ENCODE results near the gene PHC2. TPM values are rescaled to one million over a fixed set of nuclear protein-coding genes. Genes with fewer than 3 reads are reported as not detected.
A peak's percentile ranks its signal among the peaks of the same experiment; 100 is the strongest.

PHC2 gene
- polyA plus RNA-seq, 3 donors from 2014 or later: 16.1 to 28.7 (median 27.4) TPM

DNA sequence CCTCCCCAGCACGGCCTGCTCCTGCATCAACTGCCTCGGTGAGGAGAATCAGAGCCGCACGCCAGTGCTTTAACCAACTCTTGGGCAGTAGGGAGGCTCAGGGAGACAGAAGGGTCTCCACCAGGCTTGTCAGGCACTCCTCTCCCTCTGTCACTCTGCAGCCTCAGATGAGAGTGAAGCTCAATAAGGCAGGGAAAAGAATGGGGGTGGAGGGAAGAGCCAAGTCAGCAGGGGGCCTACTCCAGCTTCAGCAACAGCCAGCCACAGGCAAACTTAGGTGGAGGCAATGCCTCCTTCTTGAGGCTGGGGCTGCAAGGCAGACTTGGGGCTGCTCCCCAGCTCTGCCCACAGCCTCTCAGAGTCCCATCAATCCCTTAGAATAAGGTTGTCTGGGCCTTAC is 58.2 kb downstream of the PHC2 start:
- Mint-ChIP-seq H3K9me3 (no peaks in the 10 kb centered on the region), H3K27ac (no peak overlapping the region), H3K4me3 (no peak overlapping the region), H3K27me3 (ENCODE audit: low read depth in 3 of 3) (peaks cover 0 to 4% (median 2%) of the 10 kb centered on the region in 3 donors), H3K36me3 (no peaks in the 10 kb centered on the region), H3K4me1 (peaks cover 0 to 6% of the 10 kb centered on the region in 2 donors)
- DNase-seq: no peak

DNA sequence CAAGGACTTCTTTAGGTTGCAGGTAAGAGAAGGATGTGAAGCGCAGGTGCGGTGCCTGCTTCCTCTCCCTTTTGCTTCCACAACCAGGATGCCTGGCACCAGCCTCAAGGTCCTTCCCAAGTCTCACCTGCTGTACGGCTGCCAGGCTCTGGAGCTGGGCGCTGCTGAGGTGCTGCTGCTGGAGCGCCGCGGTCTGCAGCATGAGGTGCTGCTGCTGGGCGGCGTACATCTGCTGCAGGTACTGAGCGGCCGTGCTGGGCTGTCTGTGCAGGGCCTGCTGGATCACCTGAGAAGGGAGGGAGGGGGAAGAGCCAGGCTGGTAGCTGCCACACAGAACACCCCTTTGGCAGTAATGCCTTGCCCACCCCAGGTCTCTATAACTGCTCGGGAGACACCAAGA is 58.7 kb downstream of the PHC2 start:
- H3K9me3 Mint-ChIP-seq: no peaks in the 10 kb centered on the region
- peaks cover 0 to 5% of the 10 kb centered on the region in 2 donors for H3K4me1 Mint-ChIP-seq
- no peak overlapping the region for H3K4me3 Mint-ChIP-seq
- DNase-seq: no peak
- H3K27me3 Mint-ChIP-seq (ENCODE audit: low read depth in 3 of 3): peaks cover 0 to 4% (median 2%) of the 10 kb centered on the region in 3 donors
- no peaks in the 10 kb centered on the region for H3K36me3 Mint-ChIP-seq
- no peak overlapping the region for H3K27ac Mint-ChIP-seq

DNA sequence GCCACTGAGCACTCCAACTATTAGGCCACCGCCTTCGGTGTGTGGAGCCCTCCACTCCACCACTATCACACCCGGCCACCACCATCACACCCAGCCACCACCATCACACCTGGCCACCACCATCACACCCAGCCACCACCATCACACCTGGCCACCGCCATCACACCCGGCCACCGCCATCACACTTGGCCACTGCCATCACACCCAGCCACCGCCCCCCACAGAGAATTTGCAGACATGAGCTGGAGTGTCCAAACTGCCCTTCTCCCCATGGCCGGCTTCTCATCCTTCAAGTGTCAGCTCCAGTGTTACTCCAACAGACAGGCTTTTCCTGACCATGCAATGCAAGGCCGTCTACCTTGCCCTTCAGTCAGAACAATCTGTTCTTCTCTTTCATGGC is 59.6 kb downstream of the PHC2 start:
- Mint-ChIP-seq H3K4me3 (no peak overlapping the region), H3K27ac (peak overlapping the region in 1 of 6 donors; percentile 12), H3K27me3 (ENCODE audit: low read depth in 3 of 3) (peaks cover 0 to 4% (median 2%) of the 10 kb centered on the region in 3 donors), H3K36me3 (no peaks in the 10 kb centered on the region), H3K4me1 (no peaks in the 10 kb centered on the region), H3K9me3 (no peaks in the 10 kb centered on the region)
- no peak for DNase-seq

DNA sequence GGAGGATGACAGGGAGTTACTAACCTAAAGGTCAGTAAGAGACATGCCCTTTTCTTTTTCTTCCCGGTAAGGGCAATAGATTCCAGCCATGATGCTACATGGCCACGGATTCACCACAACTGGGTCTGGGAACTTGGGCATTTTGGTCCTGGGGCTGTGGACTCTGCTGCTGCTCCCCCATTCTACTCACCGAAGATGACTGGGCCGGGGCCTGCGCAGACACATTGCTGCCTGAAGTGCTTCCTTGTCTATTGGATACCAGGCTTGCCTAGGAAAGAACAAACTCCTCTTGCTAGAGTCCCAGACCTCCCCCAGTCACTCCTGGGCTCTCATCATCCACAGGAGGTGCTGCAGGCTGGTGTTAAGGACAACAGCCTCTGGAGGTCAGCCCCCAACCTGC is 60.1 kb downstream of the PHC2 start:
- Mint-ChIP-seq H3K4me1 (no peaks in the 10 kb centered on the region), H3K36me3 (no peaks in the 10 kb centered on the region), H3K27ac (no peak overlapping the region), H3K27me3 (ENCODE audit: low read depth in 3 of 3) (peaks cover 0 to 4% (median 2%) of the 10 kb centered on the region in 3 donors), H3K9me3 (no peaks in the 10 kb centered on the region), H3K4me3 (no peak overlapping the region)
- no peak for DNase-seq

DNA sequence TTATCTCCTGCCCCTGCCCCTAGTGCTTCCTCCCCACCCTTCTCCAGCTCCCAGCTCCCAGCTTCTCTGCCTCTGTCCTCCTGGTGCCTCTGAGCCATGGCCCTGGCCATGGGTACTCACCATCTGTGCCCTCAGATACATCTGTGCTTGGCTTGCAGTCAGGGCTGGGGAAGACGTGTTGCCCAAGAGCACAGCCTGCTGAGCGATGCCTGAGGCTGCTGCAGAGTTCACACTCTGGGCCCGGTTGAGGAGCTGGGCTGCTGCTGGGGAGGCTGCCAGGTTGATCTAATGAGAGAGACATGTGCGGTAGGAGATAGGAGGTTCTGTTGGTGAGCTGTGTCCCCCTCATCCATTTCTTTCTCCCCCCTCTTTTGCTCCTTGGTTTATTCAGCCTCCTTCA is 60.6 kb downstream of the PHC2 start:
- DNase-seq: no peak
- Mint-ChIP-seq H3K36me3 (no peaks in the 10 kb centered on the region), H3K27me3 (ENCODE audit: low read depth in 3 of 3) (peaks cover 0 to 4% (median under 1%) of the 10 kb centered on the region in 3 donors), H3K4me1 (no peaks in the 10 kb centered on the region), H3K27ac (no peak overlapping the region), H3K9me3 (no peaks in the 10 kb centered on the region), H3K4me3 (no peak overlapping the region)

DNA sequence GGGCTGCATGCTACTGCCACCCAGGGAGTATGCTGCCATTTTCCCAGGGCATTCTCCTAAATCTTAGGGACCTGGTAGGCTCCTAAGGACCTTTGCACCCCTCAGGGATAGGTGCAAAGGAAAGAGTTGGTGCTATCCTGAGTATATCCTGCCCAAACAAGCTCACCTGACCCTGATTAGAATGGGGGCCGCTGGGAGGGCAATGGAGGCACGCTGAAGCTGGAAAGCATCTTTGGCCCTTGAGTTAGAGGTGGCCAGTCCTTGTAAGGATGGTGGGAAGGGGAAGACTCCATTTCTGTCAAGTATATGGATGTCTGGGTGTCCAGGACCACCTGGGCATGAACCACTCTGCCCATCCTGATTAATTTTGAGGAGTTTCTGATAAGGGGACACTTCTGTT is 61.1 kb downstream of the PHC2 start:
- H3K36me3 Mint-ChIP-seq: no peaks in the 10 kb centered on the region
- no peak overlapping the region for H3K27ac Mint-ChIP-seq
- DNase-seq: no peak
- no peaks in the 10 kb centered on the region for H3K4me1 Mint-ChIP-seq
- peaks cover 0 to 4% (median 0%) of the 10 kb centered on the region in 3 donors for H3K27me3 Mint-ChIP-seq (ENCODE audit: low read depth in 3 of 3)
- H3K4me3 Mint-ChIP-seq: no peak overlapping the region
- H3K9me3 Mint-ChIP-seq: no peaks in the 10 kb centered on the region

DNA sequence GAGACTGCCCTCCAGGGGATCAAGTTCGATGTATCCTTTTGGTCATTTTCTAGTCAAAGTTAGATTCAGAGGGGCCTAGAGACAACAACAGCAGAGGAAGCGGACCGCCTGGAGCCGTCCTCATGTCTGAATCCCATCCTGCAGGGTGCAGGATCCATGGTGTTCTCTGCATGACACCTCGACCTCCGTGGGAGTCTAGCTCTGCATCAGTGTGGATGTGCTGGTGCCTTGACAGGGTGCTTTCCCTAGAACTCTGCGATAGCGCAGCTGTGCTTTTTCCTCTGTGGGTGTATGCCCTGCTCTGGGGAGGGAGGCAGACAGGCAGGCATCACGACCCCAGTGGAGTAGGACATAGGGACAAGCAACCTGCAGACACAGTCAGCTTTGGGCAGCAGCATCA is 61.8 kb downstream of the PHC2 start:
- Mint-ChIP-seq H3K27me3 (ENCODE audit: low read depth in 3 of 3) (peaks cover 0 to 4% (median 0%) of the 10 kb centered on the region in 3 donors), H3K27ac (no peak overlapping the region), H3K4me3 (no peak overlapping the region), H3K36me3 (no peaks in the 10 kb centered on the region), H3K4me1 (no peaks in the 10 kb centered on the region), H3K9me3 (no peaks in the 10 kb centered on the region)
- DNase-seq: no peak

DNA sequence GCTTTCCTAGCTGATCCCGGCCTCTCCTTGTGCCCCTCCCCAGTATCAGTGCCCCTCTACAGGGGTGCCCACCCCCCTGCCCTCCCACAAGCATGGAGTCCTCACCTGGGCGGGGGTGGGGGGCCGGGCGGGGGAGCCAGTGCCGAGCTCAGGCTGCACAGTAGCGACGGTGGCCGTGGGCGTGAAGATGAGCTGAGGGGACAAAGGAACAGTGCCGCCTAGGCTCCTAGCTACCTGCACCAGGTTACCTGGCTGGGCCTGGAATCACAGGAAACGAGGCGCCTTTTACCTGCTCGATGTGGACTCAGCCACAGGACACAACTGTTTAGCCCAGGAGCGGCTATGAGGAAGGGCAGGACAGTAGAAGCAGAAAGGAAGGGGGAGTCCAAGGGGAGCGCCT is 62.5 kb downstream of the PHC2 start:
- no peaks in the 10 kb centered on the region for H3K4me1 Mint-ChIP-seq
- H3K9me3 Mint-ChIP-seq: no peaks in the 10 kb centered on the region
- no peak overlapping the region for H3K4me3 Mint-ChIP-seq
- H3K36me3 Mint-ChIP-seq: no peaks in the 10 kb centered on the region
- DNase-seq: no peak
- H3K27ac Mint-ChIP-seq: no peak overlapping the region
- peaks cover 0 to 4% (median 0%) of the 10 kb centered on the region in 3 donors for H3K27me3 Mint-ChIP-seq (ENCODE audit: low read depth in 3 of 3)

DNA sequence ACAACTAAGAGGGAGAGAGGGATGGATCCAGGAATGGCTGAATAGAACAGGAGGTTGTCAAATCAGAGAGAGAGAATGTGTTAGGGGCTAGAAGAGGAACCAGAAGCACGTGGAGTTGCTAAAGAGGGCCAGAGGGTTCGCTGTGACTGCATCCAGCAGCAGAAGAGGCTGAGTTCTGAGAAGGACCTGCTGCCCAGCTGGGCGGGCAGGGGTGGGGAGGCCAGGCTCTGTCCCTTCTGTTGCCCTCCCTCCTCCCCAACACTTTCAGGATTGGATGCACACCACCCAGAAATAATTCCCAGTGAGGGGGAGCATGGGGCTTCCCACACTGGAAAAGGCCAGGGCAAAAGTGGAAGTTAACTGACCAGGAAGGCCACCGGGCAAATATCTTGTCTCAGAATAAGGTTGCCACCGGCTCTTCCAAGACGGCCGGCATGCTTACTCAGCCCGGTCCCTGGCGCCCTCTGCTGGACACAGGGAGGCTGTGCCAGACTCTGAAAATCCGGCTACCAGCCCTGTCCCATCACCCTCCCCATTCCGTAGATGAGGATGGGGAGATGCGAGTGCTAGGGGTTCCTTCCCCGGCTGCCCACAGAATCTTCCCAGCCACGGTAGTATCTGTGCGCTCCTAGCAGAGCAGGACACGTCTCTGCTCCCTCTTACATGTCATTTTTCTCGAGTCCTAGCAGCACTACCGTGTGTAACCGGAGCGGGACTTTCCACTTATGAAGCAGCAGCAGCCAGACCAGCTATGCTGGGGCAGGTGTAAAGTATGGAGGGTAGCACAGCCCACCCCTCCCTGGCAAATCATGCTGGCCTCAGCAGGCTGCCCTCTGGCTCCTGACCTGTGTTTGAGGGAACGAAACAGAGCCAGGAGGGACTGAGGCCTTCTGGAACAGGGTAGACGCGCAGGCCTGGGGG is 63.1 kb downstream of the PHC2 start:
- Mint-ChIP-seq H3K4me1 (no peaks in the 10 kb centered on the region), H3K9me3 (no peaks in the 10 kb centered on the region)

DNA sequence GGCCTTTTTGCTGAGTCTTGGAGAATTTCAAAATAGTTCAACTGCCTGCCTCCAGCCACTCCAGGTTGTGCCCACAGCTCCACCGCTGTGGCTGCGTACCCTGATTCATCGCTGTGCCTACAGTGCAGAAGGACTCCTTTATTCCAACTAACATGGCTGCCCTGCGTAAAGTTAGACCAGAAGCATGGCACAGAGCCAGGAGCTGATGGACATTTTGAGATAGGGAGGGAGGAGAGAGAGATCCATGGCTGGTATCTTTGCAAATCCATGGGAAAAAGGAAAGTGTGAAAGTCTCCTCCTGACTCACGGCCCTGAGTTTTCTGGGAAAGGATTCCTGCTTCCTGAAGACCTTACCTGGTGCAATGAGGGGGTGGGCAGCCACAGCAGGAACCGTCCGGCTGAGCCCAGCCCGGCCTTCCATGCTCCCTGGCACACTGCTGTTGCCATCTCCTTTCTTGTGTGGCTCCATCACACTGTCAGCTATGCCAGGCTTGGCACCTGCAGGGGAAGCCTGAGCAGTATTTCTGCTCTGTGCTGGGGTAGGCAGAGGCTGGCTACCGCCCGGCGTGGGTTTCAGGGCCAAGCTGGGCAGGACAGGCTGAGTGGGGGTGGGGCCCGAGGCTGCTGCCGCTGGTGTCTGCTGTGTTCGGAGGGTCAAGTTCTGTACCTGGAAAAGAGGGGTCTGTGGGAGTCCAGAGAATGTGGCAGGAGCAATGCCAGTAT is 64.0 kb downstream of the PHC2 start:
- H3K27me3 Mint-ChIP-seq (ENCODE audit: low read depth in 3 of 3): peaks cover 0 to 4% (median 0%) of the 10 kb centered on the region in 3 donors
- DNase-seq: no peak
- no peak overlapping the region for H3K27ac Mint-ChIP-seq

More for the DNA sequence above, 63.1 kb downstream of the PHC2 start:
- peaks cover 0 to 4% (median 0%) of the 10 kb centered on the region in 3 donors for H3K27me3 Mint-ChIP-seq (ENCODE audit: low read depth in 3 of 3)
- H3K27ac Mint-ChIP-seq: no peak overlapping the region
- no peaks in the 10 kb centered on the region for H3K36me3 Mint-ChIP-seq
- no peak overlapping the region for H3K4me3 Mint-ChIP-seq
- DNase-seq: peak; percentile 74 to 81 (median 79)

DNA sequence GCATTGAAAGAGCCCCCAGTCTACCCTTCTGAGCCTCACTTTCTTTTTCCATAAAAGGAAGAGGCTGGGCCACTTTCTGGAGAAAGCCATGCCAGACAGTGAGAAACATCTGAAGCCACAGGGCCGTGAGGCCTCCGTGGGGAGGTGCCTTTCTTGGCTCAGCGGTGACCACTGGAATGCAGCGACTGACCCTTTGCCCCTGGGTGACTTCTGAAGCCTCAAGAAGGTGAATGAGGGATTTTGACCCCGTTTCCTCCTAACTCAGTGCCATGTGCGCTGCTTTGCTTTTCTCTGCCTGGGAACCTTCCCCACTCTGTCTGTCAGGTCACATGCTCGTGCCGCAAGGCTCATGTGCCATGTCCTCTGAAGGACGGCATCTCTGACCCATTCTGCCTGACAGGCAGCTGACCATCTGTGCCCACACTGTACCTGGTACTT is 65.3 kb downstream of the PHC2 start:
- H3K27ac Mint-ChIP-seq: no peak overlapping the region
- H3K9me3 Mint-ChIP-seq: no peaks in the 10 kb centered on the region
- H3K4me1 Mint-ChIP-seq: peaks cover 0 to 4% of the 10 kb centered on the region in 2 donors
- no peaks in the 10 kb centered on the region for H3K27me3 Mint-ChIP-seq (ENCODE audit: low read depth in 3 of 3)
- DNase-seq: no peak
- no peaks in the 10 kb centered on the region for H3K36me3 Mint-ChIP-seq
- H3K4me3 Mint-ChIP-seq: no peak overlapping the region

More for the DNA sequence above, 64.0 kb downstream of the PHC2 start:
- Mint-ChIP-seq H3K4me3 (no peak overlapping the region), H3K4me1 (no peaks in the 10 kb centered on the region), H3K9me3 (no peaks in the 10 kb centered on the region), H3K36me3 (no peaks in the 10 kb centered on the region)

DNA sequence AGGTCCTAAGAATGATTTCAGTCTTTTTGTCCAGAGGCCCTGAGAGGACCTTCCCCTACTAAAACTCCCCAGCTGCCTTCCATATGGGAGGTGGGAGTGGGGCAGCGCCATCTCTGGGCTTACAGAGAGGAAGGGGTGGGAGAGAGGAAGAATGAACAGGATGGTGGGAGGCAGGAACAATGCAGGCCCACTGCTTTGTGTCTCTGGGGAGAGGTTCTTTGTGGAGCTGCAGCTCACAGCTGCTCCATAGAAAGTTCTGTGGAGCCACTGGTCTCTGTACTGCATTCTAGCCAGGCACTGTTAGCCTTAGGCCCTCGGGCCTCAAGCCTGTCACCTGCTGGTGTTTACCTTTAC is 66.4 kb downstream of the PHC2 start:
- H3K27me3 Mint-ChIP-seq (ENCODE audit: low read depth in 3 of 3): no peaks in the 10 kb centered on the region
- no peaks in the 10 kb centered on the region for H3K9me3 Mint-ChIP-seq
- no peaks in the 10 kb centered on the region for H3K36me3 Mint-ChIP-seq
- H3K4me1 Mint-ChIP-seq: peaks cover 0 to 4% of the 10 kb centered on the region in 2 donors
- no peak overlapping the region for H3K27ac Mint-ChIP-seq
- H3K4me3 Mint-ChIP-seq: no peak overlapping the region
- no peak for DNase-seq

DNA sequence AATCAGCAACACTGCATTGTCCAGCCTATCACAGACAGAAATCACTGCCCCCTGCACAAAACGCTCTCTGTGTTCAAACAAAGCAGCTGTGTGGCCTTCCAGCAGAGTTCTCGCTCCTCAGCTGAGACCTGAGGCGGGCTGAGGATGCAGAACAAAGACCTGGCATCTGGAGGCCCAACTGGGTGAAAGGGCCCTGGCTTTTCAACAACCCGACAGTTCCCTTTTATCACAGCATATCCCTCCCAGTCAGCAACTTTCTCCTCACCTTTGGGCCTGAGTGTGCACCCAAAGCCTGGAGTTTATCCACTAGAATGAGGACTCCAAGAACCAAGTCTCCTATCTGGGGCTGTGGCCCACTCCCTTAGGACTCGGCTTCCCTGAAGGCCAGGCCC is 67.4 kb downstream of the PHC2 start:
- Mint-ChIP-seq H3K4me3 (no peak overlapping the region), H3K4me1 (peaks cover 0 to 4% of the 10 kb centered on the region in 2 donors), H3K9me3 (no peaks in the 10 kb centered on the region), H3K27me3 (ENCODE audit: low read depth in 3 of 3) (no peaks in the 10 kb centered on the region), H3K36me3 (no peaks in the 10 kb centered on the region), H3K27ac (no peak overlapping the region)
- no peak for DNase-seq

DNA sequence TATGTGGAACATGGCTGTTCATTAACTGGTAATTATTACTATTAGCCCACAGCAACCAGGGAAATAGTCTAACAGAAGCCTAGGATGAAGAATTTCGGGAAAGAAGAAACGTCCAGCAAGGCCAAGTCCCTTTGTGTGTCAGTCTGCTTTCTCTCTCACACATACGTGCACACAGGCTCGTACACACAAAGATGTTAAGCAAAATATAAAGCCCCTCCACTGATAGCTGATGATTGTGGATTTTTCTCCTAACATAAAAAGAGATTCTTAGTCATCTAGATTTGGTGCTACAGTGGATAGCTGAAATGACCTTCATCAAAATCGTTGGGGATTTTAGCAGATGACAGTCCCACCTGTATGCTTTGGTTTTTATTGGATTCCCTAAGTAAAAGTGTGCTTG is 67.9 kb downstream of the PHC2 start:
- DNase-seq: no peak
- no peak overlapping the region for H3K27ac Mint-ChIP-seq
- no peaks in the 10 kb centered on the region for H3K9me3 Mint-ChIP-seq
- no peaks in the 10 kb centered on the region for H3K36me3 Mint-ChIP-seq
- H3K4me3 Mint-ChIP-seq: no peak overlapping the region
- H3K4me1 Mint-ChIP-seq: peaks cover 0 to 4% of the 10 kb centered on the region in 2 donors
- no peaks in the 10 kb centered on the region for H3K27me3 Mint-ChIP-seq (ENCODE audit: low read depth in 3 of 3)

All from immature natural killer cell (primary cell).